GM12878 (cell line): Measurements from ENCODE around the gene KRT12.

Source experiments
- CBFB ChIP-seq: IDR thresholded peaks from 2 replicates; pipeline ENCODE4 v1.6.1; 2016; ENCODE audit warnings: antibody characterized with exemption, low read depth
- DPF2 ChIP-seq: fragments of 450-650 bp; IDR thresholded peaks from 2 replicates; pipeline ENCODE4 v1.6.1; 2017; ENCODE audit warnings: mild to moderate bottlenecking
- MYB ChIP-seq: fragments of 150-350 bp; IDR thresholded peaks from 2 replicates; pipeline ENCODE4 v1.6.1; 2014; ENCODE audit warnings: mild to moderate bottlenecking, low read depth, low read length, borderline replicate concordance
- PKNOX1 ChIP-seq: fragments of 450-650 bp; IDR thresholded peaks from 2 replicates; pipeline ENCODE4 v1.6.1; 2016; ENCODE audit warnings: mild to moderate bottlenecking
- POLR2A ChIP-seq: IDR thresholded peaks from 2 replicates; pipeline ENCODE4 v1.6.1; 2011; ENCODE audit warnings: low read depth, mild to moderate bottlenecking, low read length
- USF1 ChIP-seq: IDR thresholded peaks from 2 replicates; pipeline ENCODE4 v1.6.1; 2011; ENCODE audit warnings: borderline replicate concordance, low read depth, mild to moderate bottlenecking, moderate library complexity, mixed read lengths, low read length; ENCODE audit not compliant: insufficient read depth; ENCODE audit errors: extremely low read length

GRCh38 chr17:40873801-40874200 is 6.8 kb upstream of the KRT12 start:
- TF ChIP-seq POLR2A (no peak), DPF2 (no peak), PKNOX1 (no peak), CBFB (no peak), MYB (no peak), USF1 (no peak)
